GM18526 (cell line): Measurements from ENCODE around the gene NTM.

Experiments used
- POLR2A ChIP-seq: IDR thresholded peaks from 3 replicates; pipeline ENCODE4 v1.6.1; 2011; ENCODE audit not compliant: insufficient read length; ENCODE audit errors: extremely low read depth

NTM gene

GRCh38 chr11:131370090-131370751 is at the start of gene NTM:
Gene NTM (plus strand): TSS chr11:131370615.
- no peak for TF ChIP-seq POLR2A

- TF ChIP-seq POLR2A, result no peak
These were observed 45.4 kb upstream of the NTM start for GRCh38 chr11:131324921-131325570.

GRCh38 chr11:131326829-131327228 is 43.6 kb upstream of the NTM start:
- TF ChIP-seq POLR2A, result no peak

GRCh38 chr11:131327421-131327820 is 43.0 kb upstream of the NTM start:
- TF ChIP-seq POLR2A, result no peak

GRCh38 chr11:131328843-131329242 is 41.6 kb upstream of the NTM start:
- no peak for TF ChIP-seq POLR2A

GRCh38 chr11:131331010-131331409 is 39.4 kb upstream of the NTM start:
- no peak for TF ChIP-seq POLR2A

- TF ChIP-seq POLR2A, result no peak
These were observed 38.9 kb upstream of the NTM start for GRCh38 chr11:131331546-131331945.

GRCh38 chr11:131334601-131335000 is 35.8 kb upstream of the NTM start:
- no peak for TF ChIP-seq POLR2A

- no peak for TF ChIP-seq POLR2A
These were observed 25.0 kb upstream of the NTM start for GRCh38 chr11:131345406-131345805.

- no peak for TF ChIP-seq POLR2A
These were observed 20.9 kb upstream of the NTM start for GRCh38 chr11:131349368-131350086.

- no peak for TF ChIP-seq POLR2A
These were observed 19.5 kb upstream of the NTM start for GRCh38 chr11:131350872-131351271.

GRCh38 chr11:131351848-131352247 is 18.6 kb upstream of the NTM start:
- TF ChIP-seq POLR2A, result no peak

GRCh38 chr11:131353766-131354165 is 16.6 kb upstream of the NTM start:
- TF ChIP-seq POLR2A, result no peak

GRCh38 chr11:131354251-131354701 is 16.1 kb upstream of the NTM start:
- TF ChIP-seq POLR2A, result no peak

- no peak for TF ChIP-seq POLR2A
These were observed 14.2 kb upstream of the NTM start for GRCh38 chr11:131356206-131356605.

- no peak for TF ChIP-seq POLR2A
These were observed 5.0 kb upstream of the NTM start for GRCh38 chr11:131365329-131365930.
